ENCODE measurements around the gene LGALSL.

The LGALSL gene

DNA sequence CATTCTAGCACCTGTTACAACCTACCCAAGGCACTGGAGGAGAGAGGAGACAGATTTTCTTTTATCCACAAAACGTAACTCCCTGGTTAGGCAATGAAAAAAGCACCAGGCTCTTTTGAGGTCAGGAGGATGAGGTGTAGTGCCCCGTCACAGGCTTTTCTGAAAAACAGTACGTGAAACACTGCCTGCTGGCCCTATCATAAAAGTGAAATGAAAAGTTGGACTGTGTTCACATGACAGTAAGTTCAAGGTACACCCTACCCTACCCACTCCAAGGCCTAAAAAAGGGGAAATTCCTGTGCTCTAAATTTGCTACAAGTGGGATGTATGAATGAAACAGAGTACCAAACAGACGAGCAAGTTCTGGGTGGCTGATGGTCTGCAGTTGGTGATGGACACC lies 17.6 kb downstream of the LGALSL start:
- DNase-seq (ENCODE audit: low spot score) = no peak

DNA sequence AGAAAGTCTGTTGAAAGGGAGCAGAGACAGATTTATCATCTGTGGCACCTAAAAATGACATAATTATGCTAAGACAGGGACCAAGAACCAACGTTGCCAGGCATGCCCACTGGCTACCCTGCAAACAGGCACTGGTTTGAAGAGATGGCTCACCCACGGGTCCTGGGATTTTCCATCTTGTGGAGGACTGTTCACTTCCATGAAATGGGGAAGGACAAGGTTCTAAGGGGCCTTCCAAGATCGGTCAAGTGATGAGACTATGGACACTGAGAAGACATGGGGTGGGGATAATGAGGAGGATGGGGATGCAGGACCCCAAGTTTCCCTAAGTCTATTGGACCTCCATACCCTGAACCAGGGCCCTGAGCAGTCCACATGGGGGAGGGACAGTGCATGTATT lies 18.9 kb downstream of the LGALSL start:
- DNase-seq (ENCODE audit: low spot score) = no peak

DNA sequence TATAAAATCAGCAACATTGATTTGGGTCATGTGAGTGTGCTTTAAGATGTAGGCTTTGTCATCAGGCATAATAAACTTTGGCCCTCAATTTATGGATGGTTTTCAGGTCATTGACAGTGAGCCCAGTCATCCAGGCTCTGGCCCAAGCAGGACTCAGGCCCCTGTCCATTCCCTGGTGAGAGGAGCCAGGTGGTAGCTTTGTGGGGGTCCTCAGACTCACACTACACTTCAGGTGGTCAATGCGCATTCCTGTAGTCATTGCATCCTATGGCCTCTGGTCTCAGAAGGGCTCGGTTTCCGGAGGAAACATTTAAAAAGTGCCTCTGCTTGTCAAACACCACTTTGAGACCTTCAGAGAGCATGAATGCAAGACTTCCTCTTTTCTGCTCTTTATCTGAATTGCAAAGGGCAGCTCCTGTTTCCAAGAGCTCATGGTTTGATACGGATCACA lies 20.2 kb downstream of the LGALSL start:
- DNase-seq (ENCODE audit: low spot score) = no peak

DNA sequence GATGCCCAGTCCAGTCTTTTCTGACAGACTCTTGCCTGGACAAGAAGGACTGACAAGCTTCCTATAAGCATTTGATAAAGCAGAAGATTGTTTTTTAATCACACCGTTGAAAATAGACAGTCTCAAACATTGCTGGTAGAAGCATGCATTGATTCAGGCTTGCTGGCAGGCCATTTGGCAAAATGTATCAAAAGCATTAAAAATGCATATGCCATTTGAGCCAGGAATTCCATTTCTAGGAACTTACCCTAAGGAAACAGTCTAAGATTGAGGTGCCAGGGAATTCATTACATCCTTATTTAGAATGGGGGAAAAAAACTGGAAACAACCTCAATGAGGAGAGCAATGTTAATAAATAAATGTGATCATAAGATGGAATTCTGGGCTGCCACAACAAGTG lies 20.7 kb downstream of the LGALSL start:
- DNase-seq (ENCODE audit: low spot score) = no peak

DNA sequence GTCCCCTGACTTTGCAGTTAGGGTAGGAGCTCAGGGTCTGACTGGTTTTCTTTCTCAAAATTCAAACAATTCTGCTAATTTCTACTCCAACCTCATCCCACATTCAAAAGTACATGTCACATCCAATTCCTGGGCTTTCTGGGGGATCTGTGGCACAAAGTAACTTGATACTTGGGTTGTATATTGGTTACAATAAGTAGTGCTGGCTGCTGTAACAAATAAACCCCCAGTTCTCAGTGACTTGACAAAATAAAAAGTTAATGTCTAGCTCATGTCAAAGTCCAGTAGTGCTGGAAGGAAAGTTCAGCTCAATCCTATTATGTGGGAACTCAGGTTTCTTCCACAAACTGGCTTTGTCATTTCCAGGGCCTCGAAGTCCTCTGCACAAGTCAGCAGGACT lies 23.1 kb downstream of the LGALSL start:
- DNase-seq (ENCODE audit: low spot score) = no peak

DNA sequence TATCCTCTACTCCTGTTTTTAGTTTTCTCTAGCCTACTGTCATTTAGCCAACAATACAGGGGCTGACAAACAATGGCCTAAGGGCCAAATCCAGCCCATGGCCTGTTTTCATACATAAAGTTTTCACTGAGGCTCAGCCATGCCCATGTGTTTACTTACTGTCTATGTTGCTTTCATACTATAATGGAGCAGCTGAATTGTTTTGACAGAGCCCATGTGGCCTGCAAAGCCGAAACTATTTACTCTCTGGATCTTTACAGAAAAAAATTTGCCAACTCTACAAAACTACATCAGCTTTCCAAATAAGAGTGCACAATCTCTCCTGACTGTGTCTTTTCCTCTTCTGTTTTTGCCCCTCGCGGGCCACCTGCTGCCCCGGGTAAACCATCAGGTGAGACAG lies 24.0 kb downstream of the LGALSL start:
- DNase-seq (ENCODE audit: low spot score) = no peak

DNA sequence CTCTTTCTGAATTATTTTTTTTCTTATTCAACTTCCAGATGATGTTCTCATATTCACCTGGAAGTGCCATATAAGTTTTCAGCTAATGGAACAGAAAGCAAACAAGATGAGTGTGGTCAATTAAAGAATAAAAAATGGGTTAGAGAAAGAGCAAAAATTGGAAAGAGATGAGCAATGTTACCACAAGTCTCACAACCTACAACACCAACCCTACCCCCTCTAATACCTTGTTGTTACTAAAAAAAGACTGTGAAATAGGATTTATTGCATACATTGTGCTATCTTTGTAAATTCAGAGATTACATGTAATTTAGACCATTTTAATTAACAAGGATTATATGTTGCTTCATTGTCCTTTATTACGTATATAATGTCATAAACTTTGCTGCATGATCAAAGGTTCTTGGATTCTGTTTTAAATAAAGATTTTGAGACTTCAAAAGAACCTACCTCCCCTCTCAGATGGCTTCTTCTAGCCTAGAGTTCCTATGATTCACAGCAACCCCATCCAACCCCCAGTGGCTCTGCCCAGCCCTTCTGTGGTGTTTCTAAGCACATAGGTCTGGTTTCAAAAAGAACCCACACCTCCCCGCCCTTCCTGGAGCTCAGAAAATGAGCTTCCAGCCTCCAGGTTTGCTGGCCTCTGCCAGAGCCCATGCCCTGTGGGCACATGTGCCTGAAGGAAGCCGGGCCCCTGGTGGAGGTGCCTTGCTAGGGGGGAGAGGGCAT lies 24.7 kb downstream of the LGALSL start:
- no peak for DNase-seq (ENCODE audit: low spot score)

DNA sequence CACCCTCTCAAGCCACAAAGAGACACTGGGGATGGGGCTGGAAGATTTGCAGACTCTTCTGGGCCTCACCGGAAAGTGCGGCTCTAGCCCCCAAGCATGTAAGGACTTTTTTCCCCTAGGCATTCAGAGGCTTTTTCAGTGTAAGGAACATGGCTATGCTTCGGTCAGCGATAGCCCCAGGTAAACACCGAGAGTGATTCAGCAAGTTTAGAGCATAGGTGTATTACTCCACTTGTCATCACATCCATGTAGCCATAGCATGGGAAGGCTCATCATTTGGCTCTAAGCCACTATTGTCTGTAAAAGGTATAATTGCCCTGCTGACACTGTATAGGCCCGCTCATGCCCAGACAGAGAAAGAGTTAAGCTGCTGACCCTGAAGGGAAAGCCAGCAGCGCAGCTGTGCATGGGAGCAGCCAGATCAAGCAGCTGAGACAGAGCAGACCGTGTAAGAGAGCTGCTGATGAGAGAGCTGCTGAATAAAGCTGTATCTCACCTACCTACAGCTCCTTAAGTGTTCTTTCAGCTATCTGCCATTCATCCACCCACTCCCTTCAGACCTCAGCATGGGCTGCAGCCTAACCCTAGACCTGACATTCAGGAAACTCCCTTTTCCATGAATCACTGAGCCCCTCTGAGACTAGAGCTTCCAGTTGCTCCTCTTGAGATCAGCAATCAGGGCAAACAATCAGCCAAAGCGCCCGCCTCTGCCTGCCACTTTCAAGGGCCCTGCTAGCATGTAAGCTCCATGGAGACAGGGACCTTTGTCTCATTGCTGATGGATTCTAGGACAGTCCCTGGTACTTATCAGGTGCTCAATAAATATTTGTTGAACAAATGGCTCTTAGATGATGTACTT lies 25.5 kb downstream of the LGALSL start:
- DNase-seq (ENCODE audit: low spot score) = no peak

DNA sequence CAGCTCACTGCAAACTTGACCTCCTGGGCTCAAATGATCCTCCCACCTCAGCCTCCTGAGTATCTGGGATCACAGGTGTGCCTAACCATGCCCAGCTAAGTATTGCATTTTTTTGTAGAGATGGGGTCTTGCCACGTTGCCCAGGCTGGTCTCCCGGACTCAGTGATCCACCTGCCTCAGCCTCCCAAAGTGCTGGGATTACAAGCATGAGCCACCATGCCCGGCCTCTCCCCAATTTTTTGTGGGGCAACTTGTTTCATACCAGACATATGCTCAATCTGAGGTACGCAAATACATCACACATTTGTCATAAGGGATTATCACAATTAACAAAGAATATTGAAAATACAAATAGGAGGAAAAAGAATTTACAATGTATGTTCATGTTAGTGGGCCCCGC lies 27.7 kb downstream of the LGALSL start:
- no peak for DNase-seq (ENCODE audit: low spot score)

DNA sequence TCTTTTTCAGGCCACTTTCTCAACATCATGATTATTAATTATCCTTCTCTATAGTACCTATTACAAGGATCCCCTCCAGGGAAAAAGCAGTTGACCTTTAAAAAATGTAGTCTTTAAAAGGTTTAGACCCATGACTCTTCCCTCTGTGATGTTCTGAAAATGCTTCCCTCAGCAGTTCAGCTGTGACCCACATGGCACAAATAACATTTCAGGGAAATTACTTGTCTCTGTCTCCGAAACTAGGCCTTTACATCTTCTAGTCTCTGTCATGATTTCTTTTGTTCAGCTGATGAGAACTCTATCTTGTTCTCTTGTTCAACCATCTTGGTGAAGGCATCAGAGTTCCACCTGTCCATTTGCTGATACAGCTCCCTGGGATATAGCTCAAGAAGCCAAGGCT lies 28.3 kb downstream of the LGALSL start:
- no peak for DNase-seq (ENCODE audit: low spot score)

DNA sequence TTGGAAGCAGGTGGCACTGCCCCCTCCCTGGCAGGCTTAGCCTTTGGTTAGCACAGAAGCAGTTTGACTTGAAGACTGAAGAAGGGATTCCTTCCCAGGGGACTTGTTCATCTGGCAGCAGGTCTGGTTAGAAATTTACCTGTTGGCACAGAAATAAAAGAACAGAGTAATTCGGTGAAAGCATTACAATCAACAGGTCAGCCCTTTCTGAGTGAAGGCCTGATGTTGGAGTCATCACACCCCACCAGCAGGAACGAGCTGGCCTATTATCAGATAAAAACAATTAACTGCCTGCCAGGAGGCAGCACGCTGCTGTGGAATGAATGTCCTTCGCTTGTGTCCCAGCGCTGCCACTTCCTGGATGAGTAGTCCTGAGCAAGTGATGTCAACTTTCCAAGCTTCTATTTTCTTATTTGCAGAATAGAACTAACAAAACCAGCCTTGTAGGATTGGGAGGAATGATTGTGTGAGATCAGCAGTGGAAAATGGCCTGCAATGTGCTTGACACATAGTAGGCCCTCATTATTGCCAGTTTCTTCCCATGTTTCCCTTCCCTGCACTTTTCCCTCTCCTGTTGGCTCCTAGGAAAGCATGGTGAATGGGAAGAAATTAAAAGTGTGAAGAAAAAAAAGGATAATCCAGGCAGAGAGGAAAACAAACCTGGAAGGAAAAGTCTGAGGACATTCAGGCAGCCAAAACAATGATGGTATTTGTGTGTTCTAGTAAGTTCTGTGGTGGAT lies 29.0 kb downstream of the LGALSL start:
- peak; percentile 83 for DNase-seq (ENCODE audit: low spot score)

DNA sequence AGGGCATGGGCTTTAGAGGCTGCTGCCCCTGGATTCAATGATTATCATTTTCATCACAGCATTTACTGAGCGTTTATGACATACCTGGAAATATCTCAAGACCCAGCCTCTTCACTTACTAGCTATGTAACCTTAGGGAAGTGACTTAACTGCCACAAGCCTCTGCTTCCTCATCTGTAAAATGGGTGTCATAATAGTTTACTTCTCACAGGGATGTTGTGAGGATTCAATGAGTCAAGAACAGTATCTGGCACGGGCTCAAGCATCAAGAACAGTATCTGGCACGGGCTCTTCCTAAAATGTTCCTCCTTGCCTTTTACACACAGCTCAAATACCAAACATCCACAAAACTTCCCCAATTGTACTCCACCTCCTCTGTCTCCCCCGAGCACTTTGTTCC lies 31.4 kb downstream of the LGALSL start:
- DNase-seq (ENCODE audit: low spot score) = no peak

DNA sequence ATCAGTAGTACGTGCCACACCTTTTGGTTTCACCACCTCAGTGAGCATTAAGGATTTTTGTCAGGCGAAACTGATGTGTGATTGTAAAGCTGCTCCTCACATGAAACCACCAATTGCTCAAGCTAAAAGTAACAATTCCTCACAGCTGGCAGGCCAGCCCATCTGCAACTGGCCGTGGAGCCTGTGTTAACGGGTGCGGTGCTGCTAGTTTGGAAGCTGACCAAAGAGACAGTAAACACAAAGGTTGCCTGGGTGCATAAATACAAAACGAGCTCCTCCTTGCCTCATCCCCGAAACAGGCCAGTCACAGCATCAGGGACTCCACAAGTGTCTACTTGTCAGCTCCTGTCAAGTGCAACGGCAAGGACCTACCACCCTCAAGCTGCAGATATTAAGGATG lies 32.0 kb downstream of the LGALSL start:
- no peak for DNase-seq (ENCODE audit: low spot score)

DNA sequence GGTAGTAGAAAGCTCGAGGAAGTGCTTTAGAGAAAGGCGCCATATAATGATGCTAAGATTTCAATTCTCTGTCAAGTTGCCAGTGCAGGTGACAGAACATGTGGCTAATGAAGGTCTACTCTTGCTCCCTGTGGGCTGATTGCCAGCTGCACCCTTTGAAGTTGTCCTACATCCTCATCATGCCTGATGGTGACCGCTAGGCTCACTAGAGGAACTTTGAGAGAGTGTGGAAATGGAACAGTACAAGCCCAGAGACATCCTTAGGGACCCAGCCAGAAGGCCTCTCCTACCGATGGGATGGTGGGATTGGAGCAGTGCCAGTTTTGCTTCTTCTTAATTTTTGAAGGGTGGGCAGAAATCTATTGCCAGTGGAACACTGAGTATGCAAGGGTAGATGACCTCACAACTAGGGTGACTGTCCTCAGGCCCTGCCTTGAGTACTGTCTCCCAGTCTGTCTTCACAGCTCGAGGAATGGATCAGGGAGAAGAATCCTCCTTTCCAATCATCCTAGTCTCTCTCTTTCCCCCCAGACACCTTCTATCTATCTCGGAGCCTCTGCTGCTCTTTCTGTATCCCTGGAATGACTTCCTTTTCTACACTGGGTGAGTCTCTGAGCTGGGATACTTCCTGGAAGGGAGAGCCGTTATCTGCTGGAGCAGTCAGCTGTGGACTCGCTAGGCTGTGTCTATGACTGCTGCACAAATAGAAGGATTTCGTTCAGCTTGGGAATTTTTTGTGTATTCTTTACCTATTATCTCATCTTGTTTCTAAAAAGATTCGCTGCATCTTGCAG lies 33.5 kb downstream of the LGALSL start:
- DNase-seq (ENCODE audit: low spot score) = no peak

DNA sequence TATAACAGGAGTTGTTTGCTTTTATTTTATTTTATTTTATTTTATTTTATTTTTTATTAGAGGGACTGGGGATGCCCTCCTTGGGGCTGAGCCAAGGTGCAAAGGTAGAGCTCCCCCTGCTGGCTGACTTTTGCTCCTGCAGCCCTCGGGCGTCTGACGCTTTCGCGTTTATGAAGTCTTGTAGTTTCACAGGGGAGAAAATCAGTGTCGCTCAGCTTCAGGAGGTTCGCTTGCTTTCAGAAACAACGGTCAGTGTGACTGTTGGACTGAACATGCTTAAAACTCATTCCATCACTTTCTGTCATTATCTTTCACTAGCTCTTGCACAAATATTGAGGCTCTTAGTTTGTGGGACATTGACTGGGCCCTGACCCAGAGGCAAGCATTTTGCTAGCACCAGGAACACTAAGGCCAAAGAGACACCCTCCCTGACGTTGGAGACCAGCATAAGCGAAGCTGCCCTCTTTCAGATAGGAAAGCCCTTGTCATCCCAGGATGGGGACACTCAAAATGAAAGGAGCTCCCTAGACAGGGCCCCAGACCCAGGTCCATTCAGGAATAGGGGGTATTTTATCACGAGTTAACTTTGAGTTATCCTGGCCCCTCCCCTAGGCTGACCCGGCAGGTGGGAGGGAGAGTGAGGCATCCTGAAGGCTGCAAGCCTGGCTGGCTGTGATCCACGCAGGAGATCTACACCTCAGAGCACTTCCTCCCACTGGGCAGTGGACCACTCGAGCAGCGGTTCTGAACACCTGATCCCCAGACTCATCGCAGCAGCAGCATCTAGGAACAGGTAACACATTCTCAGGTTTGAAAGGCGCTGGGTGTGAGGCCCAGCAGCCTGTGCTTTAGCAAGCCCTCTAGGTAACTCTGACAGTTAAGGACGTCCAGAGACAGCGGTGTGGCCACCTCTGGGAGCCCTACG lies 34.4 kb downstream of the LGALSL start:
- peak; percentile 68 for DNase-seq (ENCODE audit: low spot score)

DNA sequence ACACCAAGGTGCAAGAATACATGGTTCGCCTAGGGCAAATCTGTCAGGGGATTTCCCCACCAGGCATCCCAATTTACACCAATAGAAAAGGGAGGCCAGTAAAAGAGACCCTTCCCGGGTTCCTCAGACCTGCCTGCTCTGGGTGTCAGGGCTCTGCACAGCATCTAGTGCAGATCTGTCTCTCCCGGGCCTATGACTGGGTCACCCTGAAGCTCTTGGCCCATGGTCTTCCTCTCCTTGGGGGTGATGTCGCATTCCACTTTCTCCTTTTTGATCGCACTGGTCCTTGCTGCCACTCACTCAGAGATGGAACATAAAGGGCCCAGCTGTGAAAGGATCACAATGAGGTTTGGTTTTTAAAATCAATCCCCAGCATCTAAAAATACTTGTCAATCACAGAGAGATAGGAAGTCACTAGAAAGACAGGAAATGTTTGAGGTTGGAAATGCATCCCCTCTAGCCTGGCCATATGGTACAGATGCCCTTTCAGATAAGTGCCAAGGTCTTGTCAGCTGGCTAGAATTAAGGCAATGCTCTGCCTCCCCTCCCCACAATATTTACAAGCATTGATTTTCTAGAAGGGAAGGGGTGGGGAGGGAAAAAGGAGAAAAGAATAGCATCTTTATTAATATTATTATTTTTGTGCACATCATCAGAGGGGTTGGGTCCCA lies 35.3 kb downstream of the LGALSL start:
- DNase-seq (ENCODE audit: low spot score) = no peak

DNA sequence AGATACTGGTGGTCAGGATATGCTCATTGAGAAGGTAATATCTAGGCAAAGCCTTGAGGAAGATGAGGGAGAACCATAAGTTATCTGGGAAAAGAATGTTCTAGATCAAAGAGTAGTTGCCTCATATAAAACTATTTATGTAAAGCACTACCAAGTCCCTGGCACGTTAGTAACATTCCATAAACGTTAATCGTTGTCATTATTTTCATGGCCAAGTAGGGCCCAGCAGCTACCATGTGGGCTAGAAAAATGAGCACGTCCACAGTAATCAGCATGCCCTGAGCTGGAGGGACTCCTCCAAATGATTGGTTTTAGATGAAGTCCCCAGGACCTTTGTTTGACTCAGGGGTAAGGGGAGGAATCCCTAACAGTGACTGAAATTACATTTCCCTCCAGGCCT lies 37.5 kb downstream of the LGALSL start:
- DNase-seq (ENCODE audit: low spot score) = no peak

DNA sequence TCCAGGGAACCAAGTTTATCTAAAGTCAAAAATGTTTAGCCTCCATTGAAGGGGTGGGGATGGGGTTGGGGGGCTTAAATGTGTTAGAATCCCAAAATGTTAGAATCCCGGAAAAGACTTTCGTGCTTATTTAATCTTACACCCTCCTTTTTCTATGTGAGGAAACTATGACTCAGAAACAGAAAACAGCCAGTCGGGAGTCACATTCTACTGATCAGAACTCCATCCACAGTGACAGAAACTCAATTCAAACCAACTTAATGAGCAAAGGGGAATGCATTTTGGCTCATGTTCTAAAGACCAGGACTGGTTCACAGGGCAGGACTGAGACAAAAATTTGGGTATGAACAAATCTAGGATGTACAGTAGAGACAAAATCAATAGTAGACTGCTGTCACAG lies 38.3 kb downstream of the LGALSL start:
- no peak for DNase-seq (ENCODE audit: low spot score)

DNA sequence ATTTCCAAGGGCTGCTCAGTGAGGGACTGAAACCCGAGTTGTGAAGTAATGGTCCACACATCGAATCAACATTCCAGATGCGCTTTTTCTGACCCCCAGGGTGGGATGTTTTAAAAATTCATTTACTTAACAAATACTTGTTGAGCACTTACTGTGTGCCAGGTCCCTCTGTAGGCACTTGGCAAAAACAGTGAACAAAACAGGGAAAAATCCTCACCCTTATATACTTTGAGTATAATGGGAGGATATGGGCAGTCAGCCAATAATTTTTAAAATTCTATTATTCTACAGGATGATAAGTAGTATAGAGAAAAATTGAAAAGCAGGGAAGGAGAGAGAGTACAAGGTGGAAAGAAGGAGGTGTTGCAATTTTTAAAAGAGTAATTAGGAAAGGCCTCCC lies 38.9 kb downstream of the LGALSL start:
- no peak for DNase-seq (ENCODE audit: low spot score)

DNA sequence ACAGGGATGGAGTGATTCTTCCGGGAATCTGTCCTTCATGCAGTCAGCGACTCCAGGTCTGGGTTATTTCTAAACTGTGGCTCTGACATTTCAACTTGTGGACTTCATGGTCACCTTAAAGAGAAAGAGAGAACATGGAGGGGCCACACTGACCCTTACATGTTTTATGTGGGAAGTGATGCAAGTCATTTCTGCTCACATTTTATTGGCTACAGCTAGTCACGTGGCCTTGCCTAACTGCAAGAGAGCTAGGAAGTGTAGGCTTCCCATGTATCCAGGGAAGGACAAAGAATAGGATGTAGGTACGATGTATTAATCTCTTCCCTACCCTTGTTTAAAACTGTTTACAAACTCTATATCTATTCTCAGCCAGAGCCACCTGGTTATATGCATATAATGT lies 39.8 kb downstream of the LGALSL start:
- DNase-seq (ENCODE audit: low spot score) = no peak

All from kidney tubule cell (primary cell).